ENCODE data around the gene TRMT2A. TPM values are rescaled to one million over a fixed set of nuclear protein-coding genes. Genes with fewer than 3 reads are reported as not detected.

Gene TRMT2A
- total RNA-seq, 2 experiments from 2014 or later, result 98.1 to 140 TPM

GRCh38 chr22:20143883-20144665, 27.0 kb upstream of the TRMT2A start:
- H3K36me3 Mint-ChIP-seq, result no peaks in the 10 kb centered on the region
- no peaks in the 10 kb centered on the region for H3K4me1 Mint-ChIP-seq
- H3K9me3 Mint-ChIP-seq (ENCODE audit: low read depth), result no peaks in the 10 kb centered on the region
- no peak overlapping the region for H3K27ac Mint-ChIP-seq
- DNase-seq (no peak), ATAC-seq (no peak)
- no peak overlapping the region for H3K4me3 Mint-ChIP-seq
- no peaks in the 10 kb centered on the region for H3K27me3 Mint-ChIP-seq
- CTCF ChIA-PET, result no interaction called here

GRCh38 chr22:20142711-20143621, 25.9 kb upstream of the TRMT2A start:
- no peak for ATAC-seq
- no peaks in the 10 kb centered on the region for H3K36me3 Mint-ChIP-seq
- CTCF ChIA-PET, result no interaction called here
- H3K27me3 Mint-ChIP-seq, result no peaks in the 10 kb centered on the region
- no peak overlapping the region for H3K4me3 Mint-ChIP-seq
- no peaks in the 10 kb centered on the region for H3K4me1 Mint-ChIP-seq
- no peaks in the 10 kb centered on the region for H3K9me3 Mint-ChIP-seq (ENCODE audit: low read depth)
- no peak overlapping the region for H3K27ac Mint-ChIP-seq
- no peak for DNase-seq

- no peaks in the 10 kb centered on the region for H3K27me3 Mint-ChIP-seq
- no peak for ATAC-seq
Measured at GRCh38 chr22:20141186-20142077, 24.4 kb upstream of the TRMT2A start.

GRCh38 chr22:20140521-20140964, 23.5 kb upstream of the TRMT2A start:
- Mint-ChIP-seq H3K4me3 (no peak overlapping the region), H3K27ac (no peak overlapping the region), H3K36me3 (no peaks in the 10 kb centered on the region), H3K4me1 (peaks cover 4% of the 10 kb centered on the region), H3K9me3 (ENCODE audit: low read depth) (no peaks in the 10 kb centered on the region), H3K27me3 (no peaks in the 10 kb centered on the region)
- CTCF ChIA-PET, result no interaction called here
- DNase-seq (no peak), ATAC-seq (no peak)

More at GRCh38 chr22:20141186-20142077, 24.4 kb upstream of the TRMT2A start:
- Mint-ChIP-seq H3K27ac (no peak overlapping the region), H3K4me1 (peaks cover 2% of the 10 kb centered on the region), H3K4me3 (no peak overlapping the region), H3K36me3 (no peaks in the 10 kb centered on the region), H3K9me3 (ENCODE audit: low read depth) (no peaks in the 10 kb centered on the region)
- CTCF ChIA-PET, result no interaction called here
- no peak for DNase-seq

GRCh38 chr22:20140107-20140445, 23.1 kb upstream of the TRMT2A start:
- CTCF ChIA-PET, result no interaction called here
- Mint-ChIP-seq H3K4me3 (no peak overlapping the region), H3K9me3 (ENCODE audit: low read depth) (no peaks in the 10 kb centered on the region), H3K36me3 (no peaks in the 10 kb centered on the region), H3K4me1 (peaks cover 4% of the 10 kb centered on the region), H3K27ac (no peak overlapping the region), H3K27me3 (no peaks in the 10 kb centered on the region)
- ATAC-seq (no peak), DNase-seq (no peak)

GRCh38 chr22:20139391-20140106, 22.5 kb upstream of the TRMT2A start:
- Mint-ChIP-seq H3K4me1 (peaks cover 4% of the 10 kb centered on the region), H3K36me3 (no peaks in the 10 kb centered on the region), H3K27ac (no peak overlapping the region), H3K27me3 (no peaks in the 10 kb centered on the region), H3K4me3 (no peak overlapping the region), H3K9me3 (ENCODE audit: low read depth) (no peaks in the 10 kb centered on the region)
- no peak for ATAC-seq
- no peak for DNase-seq
- CTCF ChIA-PET, result no interaction called here

GRCh38 chr22:20138868-20139267, 21.8 kb upstream of the TRMT2A start:
- ATAC-seq, result no peak
- Mint-ChIP-seq H3K27ac (no peak overlapping the region), H3K27me3 (no peaks in the 10 kb centered on the region), H3K9me3 (ENCODE audit: low read depth) (no peaks in the 10 kb centered on the region), H3K4me3 (no peak overlapping the region), H3K4me1 (peaks cover 4% of the 10 kb centered on the region), H3K36me3 (no peaks in the 10 kb centered on the region)
- no peak for DNase-seq
- CTCF ChIA-PET, result interaction anchor here (1.1 kb wide), 1 partner anchor 9 kb away, joined by 3 read pairs; no protein-coding TSS in a partner anchor

GRCh38 chr22:20138417-20138738, 21.4 kb upstream of the TRMT2A start:
- ATAC-seq (no peak), DNase-seq (no peak)
- no peak overlapping the region for H3K4me3 Mint-ChIP-seq
- no peaks in the 10 kb centered on the region for H3K9me3 Mint-ChIP-seq (ENCODE audit: low read depth)
- H3K36me3 Mint-ChIP-seq, result no peaks in the 10 kb centered on the region
- no peaks in the 10 kb centered on the region for H3K27me3 Mint-ChIP-seq
- no peak overlapping the region for H3K27ac Mint-ChIP-seq
- H3K4me1 Mint-ChIP-seq, result peaks cover 7% of the 10 kb centered on the region
- CTCF ChIA-PET, result interaction anchor here (1.1 kb wide), 1 partner anchor 9 kb away, joined by 3 read pairs; no protein-coding TSS in a partner anchor

GRCh38 chr22:20137671-20138416, 20.8 kb upstream of the TRMT2A start:
- Mint-ChIP-seq H3K36me3 (no peaks in the 10 kb centered on the region), H3K4me1 (peaks cover 12% of the 10 kb centered on the region), H3K27me3 (no peaks in the 10 kb centered on the region), H3K4me3 (no peak overlapping the region), H3K27ac (no peak overlapping the region), H3K9me3 (ENCODE audit: low read depth) (no peaks in the 10 kb centered on the region)
- ATAC-seq, result no peak
- no peak for DNase-seq
- CTCF ChIA-PET, result interaction anchor here (1.1 to 1.3 kb wide), 2 partner anchors 8 to 19 kb away, joined by 3 read pairs; no protein-coding TSS in a partner anchor

GRCh38 chr22:20137113-20137512, 20.1 kb upstream of the TRMT2A start:
- H3K27me3 Mint-ChIP-seq, result no peaks in the 10 kb centered on the region
- CTCF ChIA-PET, result interaction anchor here (1.3 kb wide), 1 partner anchor 20 kb away, joined by 3 read pairs; no protein-coding TSS in a partner anchor
- ATAC-seq (no peak), DNase-seq (no peak)
- no peak overlapping the region for H3K27ac Mint-ChIP-seq
- H3K36me3 Mint-ChIP-seq, result no peaks in the 10 kb centered on the region
- H3K4me3 Mint-ChIP-seq, result no peak overlapping the region
- no peaks in the 10 kb centered on the region for H3K9me3 Mint-ChIP-seq (ENCODE audit: low read depth)
- H3K4me1 Mint-ChIP-seq, result peaks cover 17% of the 10 kb centered on the region

GRCh38 chr22:20136603-20136873, 19.5 kb upstream of the TRMT2A start:
- Mint-ChIP-seq H3K36me3 (no peaks in the 10 kb centered on the region), H3K27me3 (no peaks in the 10 kb centered on the region), H3K4me3 (no peak overlapping the region), H3K4me1 (peaks cover 17% of the 10 kb centered on the region), H3K27ac (no peak overlapping the region), H3K9me3 (ENCODE audit: low read depth) (no peaks in the 10 kb centered on the region)
- DNase-seq, result no peak
- ATAC-seq, result no peak
- CTCF ChIA-PET, result interaction anchor here (1.3 kb wide), 1 partner anchor 20 kb away, joined by 3 read pairs; no protein-coding TSS in a partner anchor

- DNase-seq, result no peak
- CTCF ChIA-PET, result no interaction called here
- H3K9me3 Mint-ChIP-seq (ENCODE audit: low read depth), result no peaks in the 10 kb centered on the region
- ATAC-seq, result no peak
- no peaks in the 10 kb centered on the region for H3K27me3 Mint-ChIP-seq
- H3K27ac Mint-ChIP-seq, result no peak overlapping the region
- H3K4me1 Mint-ChIP-seq, result peaks cover 17% of the 10 kb centered on the region
- H3K36me3 Mint-ChIP-seq, result no peaks in the 10 kb centered on the region
- H3K4me3 Mint-ChIP-seq, result no peak overlapping the region
Measured at GRCh38 chr22:20135806-20136602, 19.0 kb upstream of the TRMT2A start.

All from activated CD8-positive, alpha-beta memory T cell treated with anti-CD3 and anti-CD28 coated beads, Interleukin-2, amount 10 ng/mL, durations not matched to agents 7 days and 5 days (primary cell).